HEK293T (cell line): ENCODE data around the gene GAS2L1.

Experiments used
- CTBP1 ChIP-seq: fragments of 450-650 bp; IDR thresholded peaks from 2 replicates; pipeline ENCODE4 v1.6.1; 2016; ENCODE audit warnings: borderline replicate concordance
- ELF4 ChIP-seq: fragments of 450-650 bp; IDR thresholded peaks from 2 replicates; pipeline ENCODE4 v1.6.1; 2017; ENCODE audit warnings: antibody characterized with exemption
- FOXA1 ChIP-seq: fragments of 450-650 bp; IDR thresholded peaks from 2 replicates; pipeline ENCODE4 v1.6.1; 2016; ENCODE audit warnings: mild to moderate bottlenecking
- FOXK2 ChIP-seq: fragments of 450-650 bp; IDR thresholded peaks from 2 replicates; pipeline ENCODE4 v1.6.1; 2016; ENCODE audit warnings: mild to moderate bottlenecking
- FOXM1 ChIP-seq: fragments of 450-650 bp; IDR thresholded peaks from 2 replicates; pipeline ENCODE4 v1.6.1; 2017; ENCODE audit warnings: mild to moderate bottlenecking, borderline replicate concordance
- NFRKB ChIP-seq: fragments of 450-650 bp; IDR thresholded peaks from 2 replicates; pipeline ENCODE4 v1.6.1; 2016; ENCODE audit warnings: mild to moderate bottlenecking, moderate library complexity
- SP1 ChIP-seq: fragments of 450-650 bp; IDR thresholded peaks from 2 replicates; pipeline ENCODE4 v1.6.1; 2017
- SUZ12 ChIP-seq: fragments of 450-650 bp; IDR thresholded peaks from 2 replicates; pipeline ENCODE4 v1.6.1; 2016; ENCODE audit warnings: mild to moderate bottlenecking
- TARDBP ChIP-seq: fragments of 450-650 bp; IDR thresholded peaks from 2 replicates; pipeline ENCODE4 v1.6.1; 2016

GRCh38 chr22:29319072-29319471, 12.6 kb downstream of the GAS2L1 start:
- no peak for TF ChIP-seq SUZ12
- no peak for TF ChIP-seq ELF4
- no peak for TF ChIP-seq FOXA1
- TF ChIP-seq TARDBP = no peak
- no peak for TF ChIP-seq FOXK2
- TF ChIP-seq FOXM1 = no peak
- no peak for TF ChIP-seq SP1
- TF ChIP-seq NFRKB = no peak
- TF ChIP-seq CTBP1 = no peak
